ENCODE results near the gene PPTC7. TPM values are rescaled to one million over a fixed set of nuclear protein-coding genes. Genes with fewer than 3 reads are reported as not detected.
"Not testable (repeated sequence)": the region's sequence is repeated elsewhere in the genome, so short reads cannot be mapped to it uniquely, and the experiment has no call there.

The PPTC7 gene
- 15.9 TPM for total RNA-seq

GRCh38 chr12:110583137-110584059 is at the start of gene PPTC7:
Gene PPTC7 (minus strand): TSS chr12:110583318. CDS start chr12:110583031, 287 bp downstream.
- DNase-seq (ENCODE audit: low read depth in 2 of 3, low spot score in 2 of 3): peak; percentile 86 to 97 (median 96)

- DNase-seq (ENCODE audit: low read depth in 2 of 3, low spot score in 2 of 3): no peak
These were observed 44.5 kb upstream of the PPTC7 start for GRCh38 chr12:110627500-110628195.

DNA sequence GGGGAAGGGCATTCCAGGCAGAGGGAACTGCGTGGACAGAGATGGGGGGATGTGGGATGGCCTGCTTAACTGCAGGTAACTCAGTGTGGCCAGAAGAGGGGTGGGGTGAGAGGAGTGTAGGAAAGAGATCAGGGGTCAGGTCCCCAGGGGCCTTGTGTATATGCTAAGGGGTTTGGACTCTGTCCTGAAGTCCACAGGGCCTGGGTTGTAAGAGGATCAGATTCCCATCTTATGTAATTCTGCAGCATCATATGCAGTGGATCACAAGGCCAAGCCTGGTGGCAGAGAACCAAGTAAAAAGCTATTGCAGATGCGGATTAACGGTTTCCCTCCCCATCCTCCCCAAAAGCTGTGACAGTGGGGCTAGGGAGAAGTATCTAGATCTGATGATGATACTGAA is 39.5 kb upstream of the PPTC7 start:
- no peak for DNase-seq (ENCODE audit: low read depth in 2 of 3, low spot score in 2 of 3)

GRCh38 chr12:110619534-110619953 is 36.4 kb upstream of the PPTC7 start:
- peak in 2 of 3 donors; percentile 31 to 32 for DNase-seq (ENCODE audit: low read depth in 2 of 3, low spot score in 2 of 3)

- no peak for DNase-seq (ENCODE audit: low read depth in 2 of 3, low spot score in 2 of 3)
These were observed 33.5 kb upstream of the PPTC7 start for GRCh38 chr12:110616471-110617115.

GRCh38 chr12:110615171-110615570 is 32.1 kb upstream of the PPTC7 start:
- DNase-seq (ENCODE audit: low read depth in 2 of 3, low spot score in 2 of 3): no peak

- DNase-seq (ENCODE audit: low read depth in 2 of 3, low spot score in 2 of 3): peak; percentile 76 to 94 (median 92)
These were observed 30.9 kb upstream of the PPTC7 start, which contains the start of gene TCTN1 for GRCh38 chr12:110613771-110614684. Gene TCTN1 (plus strand): TSS chr12:110614129. CDS start chr12:110614183, 54 bp downstream.

GRCh38 chr12:110613071-110613770 is 30.1 kb upstream of the PPTC7 start:
- DNase-seq (ENCODE audit: low read depth in 2 of 3, low spot score in 2 of 3): no peak

DNA sequence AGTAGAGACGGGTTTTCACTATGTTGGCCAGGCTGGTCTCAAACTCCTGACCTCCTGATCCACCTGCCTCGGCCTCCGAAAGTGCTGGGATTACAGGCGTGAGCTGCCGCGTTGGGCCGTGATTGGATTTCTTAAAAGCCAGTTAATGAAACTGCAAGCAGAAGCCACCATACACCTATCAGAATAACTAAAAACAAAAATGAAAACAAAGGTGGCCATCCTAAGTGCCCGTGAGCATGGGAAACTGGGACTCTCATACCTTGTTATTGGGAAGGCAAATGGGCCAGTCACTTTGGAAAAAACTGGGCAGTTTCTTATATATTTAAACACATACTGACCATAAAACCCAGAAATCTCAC is 23.1 kb upstream of the PPTC7 start:
- no peak for DNase-seq (ENCODE audit: low read depth in 2 of 3, low spot score in 2 of 3)

DNA sequence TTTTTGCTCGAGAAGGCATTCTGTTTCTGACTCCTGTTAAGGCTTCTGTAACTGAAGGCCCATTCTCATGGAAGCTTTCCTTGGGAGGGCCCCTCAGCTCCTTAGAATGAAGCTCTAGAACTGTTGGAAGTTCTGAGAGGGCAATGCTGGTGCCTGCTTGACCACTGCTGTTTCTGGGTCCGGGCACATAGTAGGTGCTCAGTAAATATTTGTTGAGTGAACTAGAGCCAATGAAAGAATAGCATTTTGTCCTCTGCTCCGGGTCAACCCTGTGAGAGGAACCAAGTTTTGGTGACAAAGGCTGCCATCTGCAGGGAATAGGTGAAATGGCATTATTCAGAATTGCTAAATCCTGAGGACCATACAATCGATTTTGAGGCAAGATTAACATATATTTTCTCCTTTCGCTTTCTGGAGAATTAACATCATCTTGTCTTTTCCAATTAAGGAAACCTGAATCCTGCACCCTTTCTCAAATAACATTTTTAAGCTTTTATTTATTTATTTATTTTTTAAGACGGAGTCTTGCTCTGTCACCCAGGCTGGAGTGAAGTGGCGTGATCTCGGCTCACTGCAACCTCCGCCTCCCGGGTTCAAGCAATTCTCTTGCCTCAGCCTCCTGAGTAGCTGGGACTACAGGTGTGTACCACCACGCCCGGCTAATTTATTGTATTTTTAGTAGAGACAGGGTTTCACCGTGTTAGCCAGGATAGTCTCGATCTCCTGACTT is 19.1 kb upstream of the PPTC7 start:
- DNase-seq (ENCODE audit: low read depth in 2 of 3, low spot score in 2 of 3): peak in 2 of 3 donors; percentile 61 to 72

DNA sequence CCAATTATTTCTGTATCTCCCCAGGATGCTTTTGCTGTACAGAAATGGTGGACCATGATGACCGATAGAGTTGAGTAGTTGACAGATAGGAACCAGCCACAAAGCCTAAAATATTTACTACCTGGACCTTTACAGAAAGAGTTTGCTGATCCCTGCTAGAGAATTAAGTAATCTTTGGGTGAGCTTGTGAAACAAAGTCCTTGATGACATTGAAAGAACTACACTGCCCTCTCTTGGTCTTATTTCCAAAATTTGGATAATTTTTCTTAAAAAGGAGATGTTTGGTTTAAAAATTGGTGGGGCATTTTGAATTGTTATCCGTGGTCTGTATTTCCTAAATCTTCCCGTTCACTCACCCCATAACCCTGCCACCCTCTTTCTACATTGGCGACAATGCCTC is 17.1 kb upstream of the PPTC7 start:
- DNase-seq (ENCODE audit: low read depth in 2 of 3, low spot score in 2 of 3): peak in 2 of 3 donors; percentile 47 to 79

DNA sequence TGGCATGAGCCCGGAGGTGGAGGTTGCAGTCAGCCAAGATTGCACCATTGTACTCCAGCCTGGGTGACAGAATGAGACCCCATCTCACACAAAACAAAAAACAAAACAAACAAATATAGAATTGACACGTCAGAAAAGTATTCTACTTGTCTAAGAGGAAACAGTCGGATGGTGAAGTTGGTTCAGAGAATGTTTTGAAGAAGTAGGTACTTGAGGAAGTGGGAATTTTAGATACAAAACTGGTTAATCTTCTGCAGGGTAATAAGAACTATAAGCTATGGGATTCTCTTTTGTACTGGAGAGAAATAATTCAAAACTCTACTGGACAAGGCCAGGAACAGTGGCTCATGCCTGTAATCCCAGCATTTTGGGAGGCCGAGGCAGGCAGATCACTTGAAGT is 16.2 kb upstream of the PPTC7 start:
- no peak for DNase-seq (ENCODE audit: low read depth in 2 of 3, low spot score in 2 of 3)

- DNase-seq (ENCODE audit: low read depth in 2 of 3, low spot score in 2 of 3): no peak
These were observed 14.8 kb upstream of the PPTC7 start for GRCh38 chr12:110597885-110598284.

GRCh38 chr12:110592919-110593318 is 9.8 kb upstream of the PPTC7 start:
- not testable (repeated sequence) for DNase-seq (ENCODE audit: low read depth in 2 of 3, low spot score in 2 of 3)

DNA sequence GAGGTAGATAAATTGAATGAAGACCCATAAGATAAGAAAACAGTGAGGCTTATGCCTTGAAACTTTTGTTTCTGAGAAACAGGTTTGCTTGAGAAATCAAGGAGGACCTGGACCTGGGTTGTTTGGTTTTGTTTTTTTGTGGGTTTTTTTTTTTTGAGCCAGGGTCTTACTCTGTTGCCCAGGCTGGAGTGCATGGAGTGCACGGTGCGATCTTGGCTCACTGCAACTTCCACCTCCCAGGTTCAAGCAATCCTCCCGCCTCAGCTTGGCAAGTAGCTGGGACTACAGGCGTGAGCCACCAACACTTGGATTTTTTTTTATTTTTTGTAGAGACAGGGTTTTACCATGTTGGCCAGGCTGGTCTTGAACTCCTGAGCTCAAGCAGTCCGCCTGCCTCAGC is 9.0 kb upstream of the PPTC7 start:
- no peak for DNase-seq (ENCODE audit: low read depth in 2 of 3, low spot score in 2 of 3)

DNA sequence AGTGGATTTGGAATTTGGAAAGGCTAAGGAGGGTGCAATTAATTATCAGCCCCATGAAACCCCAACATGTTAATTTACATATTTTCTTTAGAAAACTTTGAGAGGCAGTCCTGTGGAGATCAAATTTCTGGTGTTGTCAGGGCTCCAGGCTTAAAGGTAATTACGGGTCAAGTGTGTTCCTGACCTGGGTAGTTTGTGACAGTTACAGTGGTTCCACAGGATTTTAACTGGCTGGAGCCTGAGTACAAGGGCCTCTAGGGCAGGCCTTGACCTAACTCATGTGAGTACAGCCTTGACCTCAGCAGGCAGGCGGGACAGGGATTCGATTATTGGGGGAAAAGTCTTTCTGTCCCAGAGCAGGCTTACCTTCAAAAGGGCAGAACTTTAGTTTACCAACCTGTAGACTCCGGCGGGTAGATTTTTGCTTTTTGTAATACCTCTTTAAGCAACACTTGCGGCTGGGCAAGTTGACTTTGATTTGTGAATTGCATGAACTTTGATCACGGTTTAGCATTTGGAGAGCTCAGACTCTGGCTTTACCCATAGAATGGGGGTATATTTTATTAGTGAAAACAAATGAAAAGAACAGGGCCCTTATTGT is 8.4 kb upstream of the PPTC7 start:
- no peak for DNase-seq (ENCODE audit: low read depth in 2 of 3, low spot score in 2 of 3)

DNA sequence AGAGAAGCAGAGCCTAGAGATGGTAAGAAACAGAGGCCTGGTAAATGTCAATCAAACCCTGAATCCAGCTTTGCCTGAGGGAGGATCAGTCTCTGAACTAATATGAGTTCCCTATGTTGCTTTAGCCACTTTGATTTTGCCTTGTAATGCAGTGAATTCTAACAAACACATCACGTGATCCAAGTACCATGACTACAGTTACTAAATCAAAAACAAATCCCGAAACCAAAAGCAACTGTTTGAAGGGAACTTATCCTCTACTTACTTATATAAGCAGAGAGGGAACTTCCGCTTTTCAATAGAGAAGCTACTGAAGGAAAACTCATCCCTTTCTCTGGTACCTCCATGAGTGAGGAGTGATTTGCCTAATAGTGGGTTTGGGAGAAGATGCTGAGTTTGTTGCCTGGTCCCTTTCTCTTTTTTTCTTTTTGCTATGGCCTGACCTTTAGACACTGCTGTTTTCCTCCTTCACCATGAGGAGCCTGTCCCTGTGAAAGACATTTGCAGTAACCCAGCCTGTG is 7.7 kb upstream of the PPTC7 start:
- peak in 2 of 3 donors; percentile 88 to 95 for DNase-seq (ENCODE audit: low read depth in 2 of 3, low spot score in 2 of 3)

DNA sequence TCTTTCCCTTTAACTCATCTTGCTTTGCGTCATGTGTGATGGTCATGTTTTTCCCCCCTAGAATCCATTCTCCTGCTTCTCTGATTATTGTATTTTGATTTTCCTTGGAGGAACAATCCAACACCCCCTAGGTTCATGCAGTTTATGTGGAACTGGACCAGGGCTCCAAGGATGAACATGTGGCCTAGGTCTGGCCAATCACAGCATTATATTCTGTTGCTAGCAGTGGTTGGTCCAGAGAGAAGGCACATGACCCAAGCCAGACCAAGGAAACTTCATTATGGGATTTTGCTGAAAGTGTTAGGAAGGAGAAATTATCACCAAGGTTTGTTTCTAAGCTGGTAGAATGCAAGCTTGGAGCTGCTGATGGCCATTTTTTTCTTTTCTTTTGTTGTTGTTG is 6.9 kb upstream of the PPTC7 start:
- no peak for DNase-seq (ENCODE audit: low read depth in 2 of 3, low spot score in 2 of 3)

All from hematopoietic multipotent progenitor cell (in vitro differentiated cells).